PC-9 (cell line): Measurements from ENCODE around the gene MSANTD4. TPM values are rescaled to one million over a fixed set of nuclear protein-coding genes. Genes with fewer than 3 reads are reported as not detected.

Source experiments
- BruUV-seq: library from RNA; stranded (reverse); fragments of 400-500 nt; replicated peaks from 2 replicates; lab custom pipeline; 2021; lab: Mats Ljungman, UMichigan
- CTCF ChIA-PET: fragments of 300-600 bp; sonication (Branson Sonifier 250); formaldehyde crosslinking; loops from one replicate; lab custom pipeline; 2022; ENCODE audit warnings: antibody characterized with exemption; lab: Charles Lee
- POLR2A ChIA-PET: fragments of 300-600 bp; sonication (Branson Sonifier 250); formaldehyde crosslinking; loops from one replicate; lab custom pipeline; 2022; ENCODE audit warnings: antibody characterized with exemption; ENCODE audit not compliant: unreplicated experiment; lab: Charles Lee
- DNase-seq, 2 experiments: peaks; one replicate each; pipeline versions ENCODE4 v3.0.0 to v3.0.0-alpha.2; 2015 to 2022; ENCODE audit warnings: mixed read lengths in 1 of 2
- H2AFZ ChIP-seq: fragments of 200-600 bp; sonication (generic); 2 replicates; pipeline ENCODE4 v1.8.1; 2017; ENCODE audit warnings: antibody characterized with exemption
- H3F3A ChIP-seq: fragments of 200-600 bp; sonication (generic); 2 replicates; pipeline ENCODE4 v1.8.1; 2017; ENCODE audit warnings: antibody characterized with exemption, mild to moderate bottlenecking, low read depth; ENCODE audit not compliant: insufficient read depth
- H3K27ac ChIP-seq: fragments of 200-600 bp; sonication (generic); 2 replicates; pipeline ENCODE4 v1.6.1; 2016; ENCODE audit warnings: mixed run types
- H3K27me3 ChIP-seq: fragments of 200-600 bp; sonication (generic); 2 replicates; pipeline ENCODE4 v1.6.1; 2016; ENCODE audit warnings: low read depth, mixed run types; ENCODE audit not compliant: insufficient read depth
- H3K36me3 ChIP-seq: fragments of 200-600 bp; sonication (generic); 2 replicates; pipeline ENCODE4 v1.6.1; 2016; ENCODE audit warnings: low read depth, mixed run types
- H3K4me1 ChIP-seq: fragments of 200-600 bp; sonication (generic); replicated peaks from 2 replicates; pipeline ENCODE4 v1.6.1; 2016; ENCODE audit warnings: mixed run types; ENCODE audit not compliant: insufficient read depth
- H3K4me2 ChIP-seq: fragments of 200-600 bp; sonication (generic); 2 replicates; pipeline ENCODE4 v1.6.1; 2017; ENCODE audit warnings: mixed run types
- H3K4me3 ChIP-seq: fragments of 200-600 bp; sonication (generic); 2 replicates; pipeline ENCODE4 v1.6.1; 2016; ENCODE audit warnings: mixed run types
- H3K79me2 ChIP-seq: fragments of 200-600 bp; sonication (generic); 2 replicates; pipeline ENCODE4 v1.6.1; 2017; ENCODE audit warnings: low read depth, mixed run types
- H3K9me2 ChIP-seq: fragments of 200-600 bp; sonication (generic); 2 replicates; pipeline ENCODE4 v1.8.1; 2017; ENCODE audit warnings: mild to moderate bottlenecking; ENCODE audit not compliant: insufficient read depth
- H3K9me3 ChIP-seq: fragments of 200-600 bp; sonication (generic); 2 replicates; pipeline ENCODE4 v1.8.1; 2016; ENCODE audit warnings: low read depth; ENCODE audit not compliant: insufficient read depth
- H4K20me1 ChIP-seq: fragments of 200-600 bp; sonication (generic); 2 replicates; pipeline ENCODE4 v1.8.1; 2017; ENCODE audit not compliant: insufficient read depth
- CTCF ChIP-seq: fragments of 200-600 bp; sonication (generic); conservative IDR thresholded peaks from 2 replicates; pipeline ENCODE4 v1.6.1; 2017; ENCODE audit warnings: mixed run types, antibody characterized with exemption, mild to moderate bottlenecking, moderate library complexity
- EZH2 ChIP-seq: fragments of 200-600 bp; sonication (generic); IDR thresholded peaks from 2 replicates; pipeline ENCODE4 v1.8.0; 2017; ENCODE audit warnings: antibody characterized with exemption, low read depth
- intact Hi-C: fragments of 100-400 bp; cut with micrococcal nuclease; formaldehyde crosslinking; loops from one replicate; pipeline ENCODE4 v1.10.0; 2022; ENCODE audit not compliant: unreplicated experiment
- total RNA-seq: library from RNA; stranded (reverse); gene quantifications from 2 replicates; pipeline ENCODE4 v1.2.3, GENCODE V29; 2021

The MSANTD4 gene
- total RNA-seq, 1 experiment from 2014 or later: 13.6 TPM

GRCh38 chr11:106014620-106015019, 7.4 kb downstream of the MSANTD4 start:
- no TSS peak for BruUV-seq
- no peaks in the 10 kb centered on the region for H3F3A ChIP-seq
- H3K4me2 ChIP-seq: no peak overlapping the region
- no peak overlapping the region for H3K27ac ChIP-seq
- H3K79me2 ChIP-seq: peaks cover 46% of the 10 kb centered on the region
- H3K4me1 ChIP-seq: peaks cover 14% of the 10 kb centered on the region
- ChIA-PET CTCF (interaction anchor here (0.5 kb wide), 1 partner anchor 53 kb away, joined by 3 read pairs; no protein-coding TSS in a partner anchor), POLR2A (no interaction called here)
- H3K9me3 ChIP-seq: no peaks in the 10 kb centered on the region
- DNase-seq: no peak
- no peak for TF ChIP-seq EZH2
- no peak for TF ChIP-seq CTCF
- no peak overlapping the region for H2AFZ ChIP-seq
- H3K27me3 ChIP-seq: no peaks in the 10 kb centered on the region
- H4K20me1 ChIP-seq: no peaks in the 10 kb centered on the region
- H3K4me3 ChIP-seq: no peak overlapping the region
- H3K9me2 ChIP-seq: no peaks in the 10 kb centered on the region
- H3K36me3 ChIP-seq: peaks cover 24% of the 10 kb centered on the region
- intact Hi-C loops: no loop called here

GRCh38 chr11:106014035-106014434, 8.0 kb downstream of the MSANTD4 start:
- CTCF ChIA-PET: no interaction called here
- Histone ChIP-seq H3K27me3 (no peaks in the 10 kb centered on the region), H3K9me3 (no peaks in the 10 kb centered on the region), H3K4me3 (no peak overlapping the region), H3K27ac (no peak overlapping the region), H4K20me1 (no peaks in the 10 kb centered on the region), H3K4me1 (peaks cover 8% of the 10 kb centered on the region; the same call in 1 of the 2 replicates), H3F3A (no peaks in the 10 kb centered on the region), H3K36me3 (peaks cover 27% of the 10 kb centered on the region), H3K79me2 (peaks cover 41% of the 10 kb centered on the region), H3K4me2 (no peak overlapping the region), H2AFZ (no peak overlapping the region), H3K9me2 (no peaks in the 10 kb centered on the region)
- no peak for DNase-seq
- POLR2A ChIA-PET: no interaction called here
- intact Hi-C loops: no loop called here
- TF ChIP-seq EZH2 (no peak), CTCF (no peak)
- BruUV-seq: no TSS peak

- ChIA-PET CTCF (no interaction called here), POLR2A (no interaction called here)
- Histone ChIP-seq H3K27ac (no peak overlapping the region), H3K9me2 (no peaks in the 10 kb centered on the region), H3K36me3 (peaks cover 40% of the 10 kb centered on the region), H3K9me3 (no peaks in the 10 kb centered on the region), H3K79me2 (peaks cover 30% of the 10 kb centered on the region), H3K27me3 (no peaks in the 10 kb centered on the region), H4K20me1 (no peaks in the 10 kb centered on the region; the same call in 1 of the 2 replicates), H3F3A (no peaks in the 10 kb centered on the region), H2AFZ (no peak overlapping the region), H3K4me1 (no peaks in the 10 kb centered on the region), H3K4me3 (no peak overlapping the region), H3K4me2 (no peak overlapping the region)
- no peak for TF ChIP-seq CTCF
- no peak for TF ChIP-seq EZH2
- intact Hi-C loops: no loop called here
- no peak for DNase-seq
- no TSS peak for BruUV-seq
These were observed 9.3 kb downstream of the MSANTD4 start for GRCh38 chr11:106012744-106013143.
